Measurements from ENCODE around the gene TRIM41.

The TRIM41 gene

DNA sequence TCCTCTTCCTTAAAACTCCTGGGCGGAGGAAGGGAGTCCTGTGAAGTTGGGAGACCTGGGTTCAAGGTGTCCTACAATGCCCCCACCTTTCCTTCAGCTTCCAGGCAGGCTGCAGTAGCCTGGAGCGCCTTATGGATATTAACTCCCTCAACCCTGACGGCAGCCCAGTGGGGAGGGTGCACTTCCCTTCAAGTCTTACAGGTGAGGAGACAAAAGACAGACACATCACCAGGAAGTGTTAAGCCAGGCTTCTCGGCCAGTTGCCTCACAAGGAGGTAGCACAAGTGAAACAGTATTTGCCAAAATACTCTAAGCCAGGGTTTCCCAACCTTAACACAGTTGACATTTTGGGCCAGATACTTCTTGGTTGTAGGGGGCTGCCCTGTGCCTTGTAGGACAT, 22.3 kb upstream of the TRIM41 start:
- Histone ChIP-seq H2AFZ (ENCODE audit: low read depth) (no peak overlapping the region), H3K4me3 (IDR thresholded peaks at IDR 0.05; ENCODE audit: insufficient read depth, low read depth, low read length) (no peak overlapping the region), H3K9ac (no peak overlapping the region), H4K20me1 (ENCODE audit: insufficient read depth) (no peaks in the 10 kb centered on the region), H3K4me2 (no peak overlapping the region), H3K27ac (no peak overlapping the region), H3K36me3 (ENCODE audit: insufficient read depth) (no peaks in the 10 kb centered on the region), H3K27me3 (ENCODE audit: insufficient read depth, low read depth) (no peaks in the 10 kb centered on the region), H3K4me1 (ENCODE audit: low read depth, poor library complexity, severe bottlenecking) (no peaks in the 10 kb centered on the region), H3K79me2 (ENCODE audit: insufficient read depth, low read depth) (no peaks in the 10 kb centered on the region)
- TF ChIP-seq, protein P1, sequence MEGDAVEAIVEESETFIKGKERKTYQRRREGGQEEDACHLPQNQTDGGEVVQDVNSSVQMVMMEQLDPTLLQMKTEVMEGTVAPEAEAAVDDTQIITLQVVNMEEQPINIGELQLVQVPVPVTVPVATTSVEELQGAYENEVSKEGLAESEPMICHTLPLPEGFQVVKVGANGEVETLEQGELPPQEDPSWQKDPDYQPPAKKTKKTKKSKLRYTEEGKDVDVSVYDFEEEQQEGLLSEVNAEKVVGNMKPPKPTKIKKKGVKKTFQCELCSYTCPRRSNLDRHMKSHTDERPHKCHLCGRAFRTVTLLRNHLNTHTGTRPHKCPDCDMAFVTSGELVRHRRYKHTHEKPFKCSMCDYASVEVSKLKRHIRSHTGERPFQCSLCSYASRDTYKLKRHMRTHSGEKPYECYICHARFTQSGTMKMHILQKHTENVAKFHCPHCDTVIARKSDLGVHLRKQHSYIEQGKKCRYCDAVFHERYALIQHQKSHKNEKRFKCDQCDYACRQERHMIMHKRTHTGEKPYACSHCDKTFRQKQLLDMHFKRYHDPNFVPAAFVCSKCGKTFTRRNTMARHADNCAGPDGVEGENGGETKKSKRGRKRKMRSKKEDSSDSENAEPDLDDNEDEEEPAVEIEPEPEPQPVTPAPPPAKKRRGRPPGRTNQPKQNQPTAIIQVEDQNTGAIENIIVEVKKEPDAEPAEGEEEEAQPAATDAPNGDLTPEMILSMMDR (conservative IDR thresholded peaks at IDR 0.05; ENCODE audit: low read depth, low read length) = no peak

- H3K9ac ChIP-seq = no peak overlapping the region
- H3K4me3 ChIP-seq (IDR thresholded peaks at IDR 0.05; ENCODE audit: insufficient read depth, low read depth, low read length) = no peak overlapping the region
- H3K4me1 ChIP-seq (ENCODE audit: low read depth, poor library complexity, severe bottlenecking) = peaks cover 4% of the 10 kb centered on the region
- H3K4me2 ChIP-seq = no peak overlapping the region
- H3K27ac ChIP-seq = no peak overlapping the region
- H3K27me3 ChIP-seq (ENCODE audit: insufficient read depth, low read depth) = no peaks in the 10 kb centered on the region
- no peaks in the 10 kb centered on the region for H3K79me2 ChIP-seq (ENCODE audit: insufficient read depth, low read depth)
- TF ChIP-seq, protein P1 (conservative IDR thresholded peaks at IDR 0.05; ENCODE audit: low read depth, low read length) = no peak
- H3K36me3 ChIP-seq (ENCODE audit: insufficient read depth) = no peaks in the 10 kb centered on the region
- H4K20me1 ChIP-seq (ENCODE audit: insufficient read depth) = no peaks in the 10 kb centered on the region
- H2AFZ ChIP-seq (ENCODE audit: low read depth) = no peak overlapping the region
These were observed 19.9 kb upstream of the TRIM41 start for GRCh38 chr5:181203093-181203711.

- Histone ChIP-seq H3K4me1 (ENCODE audit: low read depth, poor library complexity, severe bottlenecking) (peaks cover 7% of the 10 kb centered on the region), H3K4me2 (no peak overlapping the region), H3K79me2 (ENCODE audit: insufficient read depth, low read depth) (no peaks in the 10 kb centered on the region), H3K4me3 (IDR thresholded peaks at IDR 0.05; ENCODE audit: insufficient read depth, low read depth, low read length) (no peak overlapping the region), H3K27me3 (ENCODE audit: insufficient read depth, low read depth) (no peaks in the 10 kb centered on the region), H2AFZ (ENCODE audit: low read depth) (no peak overlapping the region), H3K36me3 (ENCODE audit: insufficient read depth) (no peaks in the 10 kb centered on the region), H4K20me1 (ENCODE audit: insufficient read depth) (no peaks in the 10 kb centered on the region), H3K27ac (no peak overlapping the region), H3K9ac (no peak overlapping the region)
- TF ChIP-seq, protein P1 (conservative IDR thresholded peaks at IDR 0.05; ENCODE audit: low read depth, low read length) = no peak
These were observed 19.3 kb upstream of the TRIM41 start for GRCh38 chr5:181203777-181204112.

DNA sequence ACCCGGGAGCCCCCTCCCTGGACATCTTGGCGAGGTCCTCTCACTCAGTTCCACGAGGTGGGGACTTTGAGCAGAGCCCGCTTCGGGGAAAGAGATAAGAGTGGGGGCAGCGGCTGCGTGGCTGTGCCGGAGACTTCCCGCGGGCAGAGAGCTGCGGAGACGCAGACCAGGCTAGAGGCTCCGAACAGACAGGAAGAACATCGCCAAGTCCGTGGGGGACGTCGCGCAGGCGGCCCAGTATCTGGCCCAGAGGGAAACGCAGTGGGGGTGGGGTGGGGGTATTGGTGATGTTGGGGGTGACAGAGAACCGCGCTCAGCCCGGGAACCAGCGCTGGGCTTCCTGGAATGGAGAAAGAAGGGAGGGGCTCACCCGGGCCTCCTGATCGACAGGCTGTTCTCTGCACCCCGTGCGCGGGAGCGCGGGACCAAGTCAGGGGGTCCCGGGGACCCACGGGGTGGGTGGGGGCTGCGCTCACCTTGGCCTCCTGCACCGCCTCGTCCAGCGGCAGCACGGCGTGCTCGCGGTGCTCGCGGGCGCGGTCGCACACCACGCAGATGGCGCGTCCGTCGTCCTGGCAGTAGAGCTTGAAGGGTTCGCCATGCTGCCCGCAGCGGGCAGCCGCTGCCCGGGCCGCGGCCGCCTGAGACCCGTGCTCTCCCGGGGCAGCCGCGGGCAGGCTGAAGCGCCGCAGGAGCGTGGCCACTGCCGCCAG, 18.8 kb upstream of the TRIM41 start:
- Histone ChIP-seq H3K27ac (no peak overlapping the region), H2AFZ (ENCODE audit: low read depth) (no peak overlapping the region), H3K4me3 (IDR thresholded peaks at IDR 0.05; ENCODE audit: insufficient read depth, low read depth, low read length) (no peak overlapping the region), H3K9ac (no peak overlapping the region), H3K36me3 (ENCODE audit: insufficient read depth) (no peaks in the 10 kb centered on the region), H3K4me2 (no peak overlapping the region), H3K4me1 (ENCODE audit: low read depth, poor library complexity, severe bottlenecking) (peaks cover 7% of the 10 kb centered on the region), H3K27me3 (ENCODE audit: insufficient read depth, low read depth) (no peaks in the 10 kb centered on the region), H4K20me1 (ENCODE audit: insufficient read depth) (no peaks in the 10 kb centered on the region), H3K79me2 (ENCODE audit: insufficient read depth, low read depth) (no peaks in the 10 kb centered on the region)
- TF ChIP-seq, protein P1 (conservative IDR thresholded peaks at IDR 0.05; ENCODE audit: low read depth, low read length) = no peak

Data from KMS-11 (cell line).